ENCODE results near the gene CREB3L4. TPM values are rescaled to one million over a fixed set of nuclear protein-coding genes. Genes with fewer than 3 reads are reported as not detected.
A peak's percentile ranks its signal among the peaks of the same experiment; 100 is the strongest.

CREB3L4 gene
- total and polyA plus RNA-seq, 2 of the 4 experiments (the other 2 are of a cell fraction) = 6.5 to 9.8 TPM

DNA sequence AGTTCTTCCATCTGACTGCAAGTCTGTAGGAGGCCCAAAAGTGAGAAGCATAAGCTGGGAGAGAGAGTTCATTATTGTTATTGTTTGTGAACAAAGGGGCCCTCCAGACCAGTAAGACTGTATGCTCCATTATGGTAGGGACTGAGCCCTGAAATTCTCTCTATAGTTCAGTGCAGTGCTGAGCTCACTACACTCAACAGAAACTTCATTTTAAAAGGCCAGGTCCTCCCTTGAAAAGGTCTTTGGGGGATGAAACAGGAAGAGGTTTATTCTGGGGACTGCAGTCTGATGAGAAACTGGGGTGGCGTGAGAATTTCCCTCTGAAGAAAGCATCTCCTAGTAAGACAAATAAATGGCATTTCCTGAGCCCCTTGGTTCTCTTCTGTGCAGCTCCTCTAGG is 39.5 kb upstream of the CREB3L4 start:
- Histone ChIP-seq H2AK5ac (ENCODE audit: low read depth, low read length) (peak overlapping the region; percentile 78), H2BK15ac (ENCODE audit: low read depth, low read length) (0 out of 3 replicates have a peak overlapping the region, but pooled peaks have one; percentile 60), H3K36me3 (ENCODE audit: control insufficient read depth, insufficient read depth, low read length) (peaks cover 22% of the 10 kb centered on the region), H3K27ac (ENCODE audit: insufficient read depth, low read length) (no peak overlapping the region), H3K4me1 (ENCODE audit: control insufficient read depth, insufficient read depth, low read length) (peaks cover 9% of the 10 kb centered on the region), H3K4me3 (ENCODE audit: insufficient read depth, low read depth, low read length) (no peak overlapping the region), H2AK9ac (replicated peaks; ENCODE audit: low read depth, low read length, poor library complexity) (no peak overlapping the region), H3K79me1 (ENCODE audit: low read depth in 1 of 2, low read length in 2 of 2) (peaks cover 0 to 18% of the 10 kb centered on the region in 2 experiments; a peak in 2 of 4 replicates), H4K8ac (ENCODE audit: low read depth in 2 of 2, low read length in 2 of 2) (peak overlapping the region; percentile 57 to 60; a peak in 2 of 4 replicates), H2BK20ac (ENCODE audit: low read depth, low read length) (no peak overlapping the region), H3K27me3 (ENCODE audit: control insufficient read depth, insufficient read depth, low read length) (no peaks in the 10 kb centered on the region), H3K14ac (replicated peaks; ENCODE audit: low read depth, low read length) (no peak overlapping the region), H3K23ac (ENCODE audit: low read depth, low read length) (peak overlapping the region; percentile 85; the same call in 1 of the 2 replicates), H3K18ac (ENCODE audit: low read depth, low read length) (no peak overlapping the region), H3K4me2 (ENCODE audit: low read depth, low read length) (no peak overlapping the region), H3K4ac (ENCODE audit: low read depth, low read length) (0 out of 2 replicates have a peak overlapping the region, but pooled peaks have one; percentile 48), H4K5ac (ENCODE audit: low read depth, low read length) (no peak overlapping the region), H3K9me1 (ENCODE audit: insufficient read depth, low read length) (peaks cover 6% of the 10 kb centered on the region), H3K56ac (ENCODE audit: extremely low read depth, insufficient read depth, low read length) (no peak overlapping the region), H4K20me1 (ENCODE audit: insufficient read depth, low read length) (peaks cover 6% of the 10 kb centered on the region; the same call in 1 of the 2 replicates), H2BK120ac (ENCODE audit: low read depth, low read length) (no peak overlapping the region), H2BK5ac (ENCODE audit: low read depth, low read length, poor library complexity, severe bottlenecking) (no peak overlapping the region), H3K9ac (ENCODE audit: low read depth, low read length) (no peak overlapping the region), H3K9me3 (ENCODE audit: control insufficient read depth, insufficient read depth, low read length) (no peaks in the 10 kb centered on the region), H2AFZ (replicated peaks; ENCODE audit: low read length, poor library complexity) (peak overlapping the region; percentile 75), H4K91ac (ENCODE audit: insufficient read depth, low read depth, low read length) (no peak overlapping the region)
- BruUV-seq (replicated peaks) = no TSS peak
- in situ Hi-C loops (cut with MboI; ENCODE audit: low sequenced_read_pairs) = no loop called here
- DNase-seq (no peak), ATAC-seq (ENCODE audit: low read depth) (no peak)
- TF ChIP-seq SMC3 (IDR thresholded peaks at IDR 0.05; ENCODE audit: low read depth, low read length) = no peak
- no peak for TF ChIP-seq RAD21 (IDR thresholded peaks at IDR 0.05; ENCODE audit: low read length)
- no peak for TF ChIP-seq MXI1 (IDR thresholded peaks at IDR 0.05; ENCODE audit: borderline replicate concordance, low read depth, low read length)
- TF ChIP-seq CEBPB (IDR thresholded peaks at IDR 0.05; ENCODE audit: low read depth, low read length) = no peak
- no peak for TF ChIP-seq MAZ (IDR thresholded peaks at IDR 0.05; ENCODE audit: borderline replicate concordance, low read depth, low read length)
- TF ChIP-seq CHD1 (IDR thresholded peaks at IDR 0.05; ENCODE audit: low read depth, low read length) = no peak
- TF ChIP-seq POLR2A (IDR thresholded peaks at IDR 0.05; ENCODE audit: low read depth, low read length) = no peak
- no peak for TF ChIP-seq FOS (IDR thresholded peaks at IDR 0.05; ENCODE audit: low read depth, low read length)
- TF ChIP-seq ELK1 (IDR thresholded peaks at IDR 0.05; ENCODE audit: borderline replicate concordance, low read depth, low read length) = no peak
- TF ChIP-seq RCOR1 (IDR thresholded peaks at IDR 0.05; ENCODE audit: insufficient replicate concordance, low read length) = no peak
- TF ChIP-seq, protein P1, sequence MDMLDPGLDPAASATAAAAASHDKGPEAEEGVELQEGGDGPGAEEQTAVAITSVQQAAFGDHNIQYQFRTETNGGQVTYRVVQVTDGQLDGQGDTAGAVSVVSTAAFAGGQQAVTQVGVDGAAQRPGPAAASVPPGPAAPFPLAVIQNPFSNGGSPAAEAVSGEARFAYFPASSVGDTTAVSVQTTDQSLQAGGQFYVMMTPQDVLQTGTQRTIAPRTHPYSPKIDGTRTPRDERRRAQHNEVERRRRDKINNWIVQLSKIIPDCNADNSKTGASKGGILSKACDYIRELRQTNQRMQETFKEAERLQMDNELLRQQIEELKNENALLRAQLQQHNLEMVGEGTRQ (IDR thresholded peaks at IDR 0.05; ENCODE audit: low read depth, low read length) = no peak
- TF ChIP-seq NFE2L2 (IDR thresholded peaks at IDR 0.05; ENCODE audit: low read depth, low read length) = no peak
- TF ChIP-seq BHLHE40 (IDR thresholded peaks at IDR 0.05; ENCODE audit: low read depth, low read length) = no peak
- no peak for TF ChIP-seq CTCF (conservative IDR thresholded peaks at IDR 0.05; ENCODE audit: low read depth, low read length)
- no peak for TF ChIP-seq MAFK (IDR thresholded peaks at IDR 0.05; ENCODE audit: low read depth, low read length)
- no peak for TF ChIP-seq RFX5 (IDR thresholded peaks at IDR 0.05; ENCODE audit: low read depth, low read length)
- no CpG with 5 or more reads among the region's 1 CpG for WGBS, 2 experiments (ENCODE audit: extremely low coverage in 2 of 2, insufficient read length in 1 of 2)
- ChIA-PET CTCF (no interaction called here), POLR2A (ENCODE audit: unreplicated experiment) (no interaction called here)
- dilution Hi-C loops (cut with HindIII; ENCODE audit: low sequenced_read_pairs, unreplicated experiment) = no loop called here
- intact Hi-C loops (cut with micrococcal nuclease) = loop anchor here (10.0 kb wide), 1 partner anchor 133 kb away; no protein-coding TSS in a partner anchor
